IPS DF 6.9 (cell line): Measurements from ENCODE around the gene ANKRD44.
"Not testable (repeated sequence)": the region's sequence is repeated elsewhere in the genome, so short reads cannot be mapped to it uniquely, and the experiment has no call there.

Source experiments
- DNase-seq: peaks from one replicate; pipeline ENCODE4 v3.0.0-alpha.2; 2013; ENCODE audit warnings: low read depth, low spot score
- H3K27ac ChIP-seq: one replicate; pipeline ENCODE4 v1.5.1; 2013; ENCODE audit warnings: low read length, control low read depth
- H3K27me3 ChIP-seq: 2 replicates; pipeline ENCODE4 v1.6.1; 2013; ENCODE audit warnings: mild to moderate bottlenecking, low read length; ENCODE audit not compliant: control insufficient read depth, insufficient read depth
- H3K36me3 ChIP-seq: 2 replicates; pipeline ENCODE4 v1.6.1; 2013; ENCODE audit warnings: low read length; ENCODE audit not compliant: control insufficient read depth, insufficient read depth
- H3K4me1 ChIP-seq: 2 replicates; pipeline ENCODE4 v1.6.1; 2013; ENCODE audit warnings: low read length; ENCODE audit not compliant: control insufficient read depth, insufficient read depth
- H3K4me3 ChIP-seq: 2 replicates; pipeline ENCODE4 v1.5.1; 2013; ENCODE audit warnings: mild to moderate bottlenecking, low read length
- H3K9me3 ChIP-seq: 2 replicates; pipeline ENCODE4 v1.6.1; 2013; ENCODE audit warnings: low read length, inconsistent platforms; ENCODE audit not compliant: control insufficient read depth, insufficient read depth
- WGBS: extraction: QIAGEN DNeasy Blood & Tissue Kit; methylation state at CpG from one replicate; pipeline ENCODE4 v1.1.7; 2013; ENCODE audit warnings: mixed read lengths, missing lambda C conversion rate; ENCODE audit not compliant: insufficient read length, insufficient coverage; 5-methylcytosine and 5-hydroxymethylcytosine counted together

ANKRD44 gene

DNA sequence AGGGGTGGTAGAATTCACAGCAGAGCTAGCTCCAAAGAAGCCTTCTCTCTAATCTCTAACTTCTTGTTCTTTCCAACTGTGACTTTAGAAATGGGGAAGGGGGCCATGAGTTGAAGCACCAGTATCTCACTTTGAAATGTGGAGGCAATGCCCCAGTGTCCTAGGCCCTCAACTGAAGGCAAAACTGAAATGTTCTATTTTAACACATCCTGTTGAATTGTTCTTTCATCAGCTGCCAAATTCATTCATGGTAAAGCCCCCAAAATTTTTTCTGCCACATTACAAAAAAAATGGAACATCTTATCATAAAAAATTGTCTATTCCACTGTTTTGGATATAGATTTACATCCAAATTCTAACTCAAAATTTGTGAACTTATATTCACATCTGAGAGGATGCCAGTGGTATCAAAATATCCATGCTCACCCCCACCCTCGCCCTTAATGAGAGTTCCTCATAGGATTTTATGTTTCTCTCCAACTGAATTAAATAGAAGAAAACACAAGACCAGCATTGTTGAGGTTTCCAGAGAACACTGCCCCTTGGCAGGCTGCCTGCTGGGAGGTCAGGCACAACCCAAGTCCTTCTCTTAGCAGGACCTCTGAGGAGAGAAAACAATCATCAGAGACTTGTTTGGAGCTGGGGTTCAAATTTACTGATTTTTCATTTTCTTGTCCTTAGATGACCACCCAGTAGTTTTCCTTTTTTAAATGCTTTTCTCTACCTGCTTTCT, 236.7 kb downstream of the ANKRD44 start:
- H3K9me3 ChIP-seq, result no peaks in the 10 kb centered on the region
- no CpG with 5 or more reads among the region's 1 CpG for WGBS
- H3K36me3 ChIP-seq, result no peaks in the 10 kb centered on the region
- no peak overlapping the region for H3K27ac ChIP-seq
- H3K4me1 ChIP-seq, result no peaks in the 10 kb centered on the region
- no peaks in the 10 kb centered on the region for H3K27me3 ChIP-seq
- H3K4me3 ChIP-seq, result no peak overlapping the region
- no peak for DNase-seq

- H3K27ac ChIP-seq, result no peak overlapping the region
- DNase-seq, result no peak
- no peak overlapping the region for H3K4me3 ChIP-seq
- no CpG with 5 or more reads among the region's 2 CpGs for WGBS
- no peaks in the 10 kb centered on the region for H3K36me3 ChIP-seq
- H3K9me3 ChIP-seq, result no peaks in the 10 kb centered on the region
- H3K27me3 ChIP-seq, result no peaks in the 10 kb centered on the region
- no peaks in the 10 kb centered on the region for H3K4me1 ChIP-seq
Observed at GRCh38 chr2:197073270-197073669, 237.3 kb downstream of the ANKRD44 start.

DNA sequence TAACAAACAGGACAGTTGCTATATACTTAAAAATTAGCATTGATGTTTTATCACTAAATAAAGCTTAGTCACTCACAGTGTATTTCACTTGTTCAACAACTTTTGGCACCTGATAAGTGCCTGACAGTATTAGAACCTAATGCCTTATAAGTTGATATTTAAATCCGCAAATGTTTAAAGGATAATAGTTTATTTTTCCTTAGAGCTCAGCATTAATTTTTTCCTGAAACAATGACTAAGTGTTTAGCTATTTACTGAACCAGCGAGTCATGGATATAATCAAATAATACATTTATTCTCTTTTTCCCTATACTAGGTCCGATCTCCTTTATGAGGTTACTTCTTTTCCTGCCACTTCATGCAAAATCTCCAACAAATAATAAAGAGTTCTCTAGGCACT, 238.0 kb downstream of the ANKRD44 start:
- H3K9me3 ChIP-seq, result no peaks in the 10 kb centered on the region
- H3K4me1 ChIP-seq, result no peaks in the 10 kb centered on the region
- DNase-seq, result no peak
- H3K27ac ChIP-seq, result no peak overlapping the region
- no CpG with 5 or more reads among the region's 3 CpGs for WGBS
- H3K4me3 ChIP-seq, result no peak overlapping the region
- H3K27me3 ChIP-seq, result no peaks in the 10 kb centered on the region
- H3K36me3 ChIP-seq, result no peaks in the 10 kb centered on the region

GRCh38 chr2:197071790-197072436, 238.7 kb downstream of the ANKRD44 start:
- H3K9me3 ChIP-seq, result no peaks in the 10 kb centered on the region
- no peak overlapping the region for H3K4me3 ChIP-seq
- H3K27ac ChIP-seq, result no peak overlapping the region
- no peaks in the 10 kb centered on the region for H3K27me3 ChIP-seq
- no CpG with 5 or more reads among the region's 1 CpG for WGBS
- H3K4me1 ChIP-seq, result no peaks in the 10 kb centered on the region
- DNase-seq, result no peak
- no peaks in the 10 kb centered on the region for H3K36me3 ChIP-seq

DNA sequence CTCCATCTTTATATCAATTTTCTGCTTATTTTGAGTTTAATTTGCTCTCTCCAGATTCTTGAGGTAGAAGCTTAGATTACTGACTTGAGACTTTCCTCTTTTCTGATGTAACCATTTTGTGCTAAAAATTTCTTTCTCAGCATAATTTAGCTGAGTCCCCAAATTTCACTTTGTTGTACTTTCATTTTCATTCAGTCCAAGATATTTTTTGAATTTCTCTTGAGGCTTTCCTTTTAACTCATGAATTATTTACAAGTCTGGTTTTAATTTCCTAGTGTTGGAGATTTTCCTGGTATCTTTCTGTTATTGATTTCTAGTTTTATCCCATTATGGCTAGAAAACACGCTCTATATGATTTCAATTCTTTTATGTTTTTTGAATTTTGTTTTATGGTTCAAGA, 239.4 kb downstream of the ANKRD44 start:
- H3K4me3 ChIP-seq, result no peak overlapping the region
- no CpG with 5 or more reads among the region's 1 CpG for WGBS
- no peak for DNase-seq

DNA sequence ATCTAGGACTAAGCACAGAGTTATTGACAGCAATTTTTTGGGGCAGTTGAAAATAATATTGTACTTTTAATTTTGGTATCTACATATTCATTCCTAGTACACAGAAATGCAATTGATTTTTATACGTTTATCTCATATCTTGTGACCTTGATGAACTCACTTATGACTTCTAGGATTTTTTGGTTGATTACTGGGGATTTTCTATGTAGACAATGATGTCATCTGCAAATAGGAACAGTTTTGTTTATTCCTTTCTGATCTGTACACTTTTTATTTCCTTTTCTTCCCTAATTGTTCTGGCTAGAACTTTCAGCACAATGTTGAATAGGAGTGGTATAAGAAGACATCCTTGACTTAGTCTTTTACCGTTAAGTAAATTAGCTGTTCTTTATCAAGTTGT, 240.6 kb downstream of the ANKRD44 start:
- Histone ChIP-seq H3K27me3 (no peaks in the 10 kb centered on the region), H3K27ac (no peak overlapping the region)
- WGBS, result no CpG with 5 or more reads among the region's 2 CpGs

More for the DNA sequence above, 239.4 kb downstream of the ANKRD44 start:
- Histone ChIP-seq H3K4me1 (no peaks in the 10 kb centered on the region), H3K36me3 (no peaks in the 10 kb centered on the region), H3K27ac (no peak overlapping the region), H3K9me3 (no peaks in the 10 kb centered on the region), H3K27me3 (no peaks in the 10 kb centered on the region)

DNA sequence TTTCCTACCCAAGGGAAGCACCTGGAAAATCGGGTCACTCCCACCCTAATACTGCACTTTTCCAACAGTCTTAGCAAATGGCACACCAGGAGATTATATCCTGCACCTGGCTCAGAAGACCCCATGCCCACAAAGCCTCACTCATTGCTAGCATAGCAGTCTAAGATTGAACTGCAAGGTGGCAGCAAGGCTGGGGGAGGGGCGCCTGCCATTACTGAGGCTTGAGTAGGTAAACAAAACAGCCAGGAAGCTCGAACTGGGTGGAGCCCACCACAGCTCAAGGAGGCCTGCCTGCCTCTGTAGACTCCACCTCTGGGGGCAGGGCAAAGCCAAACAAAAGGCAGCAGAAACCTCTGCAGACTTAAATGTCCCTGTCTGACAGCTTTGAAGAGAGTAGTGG, 248.0 kb downstream of the ANKRD44 start:
- H3K4me3 ChIP-seq, DNase-seq, H3K27me3 ChIP-seq, H3K4me1 ChIP-seq, H3K27ac ChIP-seq, H3K36me3 ChIP-seq, H3K9me3 ChIP-seq: not testable (repeated sequence)
- WGBS, result no CpG with 5 or more reads among the region's 3 CpGs

More for the DNA sequence above, 240.6 kb downstream of the ANKRD44 start:
- no peaks in the 10 kb centered on the region for H3K36me3 ChIP-seq
- DNase-seq, result no peak
- H3K4me1 ChIP-seq, result no peaks in the 10 kb centered on the region
- H3K4me3 ChIP-seq, result no peak overlapping the region
- H3K9me3 ChIP-seq, result no peaks in the 10 kb centered on the region

DNA sequence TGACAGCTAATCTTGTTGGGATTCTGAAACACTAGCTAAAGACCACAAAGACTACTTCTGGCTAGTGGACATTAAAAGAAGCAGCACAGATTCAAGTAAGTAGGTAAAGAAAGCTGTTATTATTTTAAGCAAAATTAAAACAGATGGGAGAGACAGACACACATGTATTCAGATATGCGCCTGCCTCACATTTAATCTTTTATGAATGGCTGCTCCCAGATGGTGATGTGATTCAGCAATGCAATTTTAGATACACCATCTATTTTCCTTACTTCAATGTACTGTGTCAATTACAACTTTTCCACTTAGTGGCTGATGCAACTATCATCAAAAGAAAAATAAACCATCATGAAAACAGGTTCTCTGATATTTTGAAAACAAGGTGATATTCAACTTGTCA, 251.1 kb downstream of the ANKRD44 start:
- Histone ChIP-seq H3K9me3 (no peaks in the 10 kb centered on the region), H3K4me3 (no peak overlapping the region), H3K27me3 (no peaks in the 10 kb centered on the region), H3K36me3 (no peaks in the 10 kb centered on the region), H3K4me1 (no peaks in the 10 kb centered on the region), H3K27ac (no peak overlapping the region)
- no peak for DNase-seq
- no CpG with 5 or more reads among the region's 1 CpG for WGBS

DNA sequence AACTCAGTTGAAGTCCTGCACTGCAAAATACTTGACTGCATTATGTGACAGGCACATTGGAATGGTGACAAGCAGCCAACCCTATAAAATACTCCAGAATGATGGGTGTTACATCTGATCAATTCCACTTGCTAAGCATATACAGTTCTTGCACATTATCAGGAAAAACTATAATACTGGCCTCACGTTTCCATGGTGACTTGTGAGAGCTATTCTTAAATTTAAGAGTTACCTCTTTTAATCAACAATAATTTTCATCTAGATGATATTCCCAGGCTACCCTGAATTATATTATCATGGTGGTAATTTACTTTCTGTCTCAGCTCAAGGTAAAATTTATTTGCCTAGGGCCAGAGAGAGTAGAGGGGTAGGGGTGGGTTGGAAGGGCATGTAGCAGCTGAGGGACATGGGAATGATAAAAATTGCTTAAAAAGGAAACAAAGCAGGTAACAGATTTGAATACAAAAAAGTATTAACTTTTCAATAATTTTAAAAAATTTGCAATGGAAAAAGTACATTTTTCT, 251.7 kb downstream of the ANKRD44 start:
- no peaks in the 10 kb centered on the region for H3K4me1 ChIP-seq
- no peaks in the 10 kb centered on the region for H3K27me3 ChIP-seq
- no peaks in the 10 kb centered on the region for H3K9me3 ChIP-seq
- H3K4me3 ChIP-seq, result no peak overlapping the region
- H3K36me3 ChIP-seq, result no peaks in the 10 kb centered on the region
- no peak overlapping the region for H3K27ac ChIP-seq
- WGBS, result no CpG with 5 or more reads among the region's 1 CpG
- DNase-seq, result no peak

DNA sequence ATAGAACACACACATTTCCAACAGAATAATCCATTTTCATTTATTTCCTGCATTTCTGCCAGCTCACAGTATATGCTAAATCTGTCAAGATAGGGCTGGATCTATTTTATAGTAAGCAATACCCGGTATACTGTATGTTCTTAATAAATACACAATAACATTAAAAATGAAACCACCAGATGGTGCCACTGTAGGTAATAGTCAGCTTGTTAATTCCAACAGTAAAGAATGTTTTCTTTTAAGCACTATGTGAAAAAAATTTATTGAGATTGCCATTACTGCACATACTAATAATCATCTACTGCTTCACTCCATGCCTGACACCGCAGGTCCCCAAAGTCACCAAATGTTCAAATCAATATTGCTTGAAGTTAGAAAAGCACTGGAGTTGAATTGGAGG, 252.6 kb downstream of the ANKRD44 start:
- H3K36me3 ChIP-seq, result no peaks in the 10 kb centered on the region
- H3K27ac ChIP-seq, result no peak overlapping the region
- WGBS, result no CpG with 5 or more reads among the region's 2 CpGs
- DNase-seq, result no peak
- no peaks in the 10 kb centered on the region for H3K27me3 ChIP-seq
- no peaks in the 10 kb centered on the region for H3K9me3 ChIP-seq
- no peak overlapping the region for H3K4me3 ChIP-seq
- no peaks in the 10 kb centered on the region for H3K4me1 ChIP-seq

DNA sequence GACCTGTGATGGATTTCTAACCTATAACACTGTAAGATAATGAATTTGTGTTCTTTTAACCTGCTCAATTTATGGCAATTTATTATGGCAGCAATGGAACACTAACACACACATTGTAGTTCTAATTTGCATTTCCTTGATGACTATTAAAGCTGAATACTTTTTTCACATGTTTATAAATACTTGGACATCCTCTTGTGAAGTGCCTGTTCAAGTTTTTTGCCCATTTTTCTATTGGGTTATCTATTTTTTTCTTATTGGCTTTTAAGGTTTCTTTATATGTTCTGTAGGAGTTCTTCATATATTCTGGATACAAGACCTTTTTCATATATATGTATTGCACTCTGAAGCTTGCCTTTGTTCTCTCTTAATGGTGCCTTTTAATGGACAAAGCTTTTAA, 255.5 kb downstream of the ANKRD44 start:
- H3K27ac ChIP-seq, result no peak overlapping the region
- no peak for DNase-seq
- H3K36me3 ChIP-seq, result no peaks in the 10 kb centered on the region
- no peaks in the 10 kb centered on the region for H3K27me3 ChIP-seq
- H3K4me1 ChIP-seq, result no peaks in the 10 kb centered on the region
- no peaks in the 10 kb centered on the region for H3K9me3 ChIP-seq
- H3K4me3 ChIP-seq, result no peak overlapping the region
